GM19043 (cell line): ENCODE measurements around the gene DMXL2.
"Not testable (repeated sequence)": the region's sequence is repeated elsewhere in the genome, so short reads cannot be mapped to it uniquely, and the experiment has no call there.

Experiments
- ATAC-seq: cut with Tn5 transposase; IDR thresholded peaks from one replicate; pipeline ENCODE4 v1.9.1; 2021; ENCODE audit warnings: low read depth; ENCODE audit not compliant: unreplicated experiment

DMXL2 gene

GRCh38 chr15:51579012-51579411 lies 43.6 kb downstream of the DMXL2 start:
- ATAC-seq, result no peak

- ATAC-seq, result no peak
Measured at GRCh38 chr15:51577636-51578304, 44.8 kb downstream of the DMXL2 start.

- no peak for ATAC-seq
Measured at GRCh38 chr15:51576911-51577500, 45.6 kb downstream of the DMXL2 start.

- no peak for ATAC-seq
Measured at GRCh38 chr15:51576286-51576850, 46.2 kb downstream of the DMXL2 start.

DNA sequence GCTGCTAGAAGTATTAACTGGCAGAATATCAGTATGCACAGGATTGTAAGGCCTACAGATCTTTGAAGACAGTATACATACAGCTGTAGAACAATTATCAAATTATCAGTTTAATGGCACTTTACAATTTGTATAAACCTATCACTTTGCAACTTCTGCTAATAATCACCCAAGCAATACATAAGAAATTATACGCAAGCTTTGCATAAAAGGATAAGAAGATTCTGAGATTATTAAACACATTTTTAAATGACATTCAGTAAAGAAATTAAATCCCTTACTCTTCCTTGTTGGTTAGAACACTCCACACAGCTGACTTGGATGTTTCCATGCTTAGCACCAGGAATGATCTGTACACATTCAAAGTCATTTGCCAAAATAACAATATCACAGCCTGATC lies 46.8 kb downstream of the DMXL2 start:
- no peak for ATAC-seq

DNA sequence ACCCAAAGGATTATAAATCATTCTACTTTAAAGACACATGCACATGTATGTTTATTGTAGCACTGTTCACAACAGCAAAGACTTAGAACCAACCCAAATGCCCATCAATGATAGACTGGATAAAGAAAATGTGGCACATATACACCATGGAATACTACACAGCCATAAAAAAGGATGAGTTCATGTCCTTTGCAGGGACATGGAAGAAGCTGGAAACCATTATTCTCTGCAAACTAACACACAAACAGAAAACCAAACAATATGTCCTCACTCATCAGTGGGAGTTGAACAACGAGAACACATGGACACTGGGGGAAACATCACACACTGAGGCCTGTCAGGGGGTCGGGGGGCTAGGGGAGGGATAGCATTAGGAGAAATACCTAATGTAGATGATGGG lies 49.2 kb downstream of the DMXL2 start:
- ATAC-seq, result not testable (repeated sequence)

DNA sequence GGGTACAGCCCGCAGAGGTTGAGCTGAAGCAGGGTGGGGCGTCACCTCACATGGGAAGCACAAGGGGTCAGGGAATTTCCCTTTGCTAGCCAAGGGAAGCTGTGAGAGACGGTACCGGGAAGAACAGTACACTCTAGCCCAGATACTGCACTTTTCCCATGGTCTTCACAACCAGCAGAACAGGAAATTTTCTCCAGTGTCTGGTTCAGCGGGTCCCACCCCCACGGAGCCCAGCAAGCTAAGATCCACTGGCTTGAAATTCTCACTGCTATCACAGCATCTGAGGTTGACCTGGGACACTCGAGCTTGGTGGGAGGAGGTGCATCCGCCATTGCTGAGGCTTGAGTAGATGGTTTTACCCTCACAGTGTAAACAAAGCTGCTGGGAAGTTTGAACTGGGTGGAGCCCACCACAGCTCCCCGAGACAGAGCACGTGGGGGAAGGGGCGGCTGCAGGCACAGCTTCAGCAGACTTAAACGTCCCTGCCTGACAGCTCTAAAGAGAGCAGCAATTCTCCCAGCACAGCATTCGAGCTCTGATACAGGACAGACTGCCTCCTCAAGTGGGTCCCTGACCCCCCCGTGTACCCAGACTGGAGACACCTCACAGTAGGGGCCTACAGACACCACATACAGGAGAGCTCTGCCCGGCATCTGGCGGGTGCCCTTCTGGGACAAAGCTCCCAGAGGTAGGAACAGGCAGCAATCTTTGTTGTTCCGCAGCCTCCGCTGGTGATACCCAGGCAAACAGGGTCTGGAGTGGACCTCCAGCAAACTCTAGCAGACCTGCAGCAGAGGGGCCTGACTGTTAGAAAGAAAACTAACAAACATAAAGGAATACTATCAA lies 53.4 kb downstream of the DMXL2 start:
- not testable (repeated sequence) for ATAC-seq

GRCh38 chr15:51561271-51561670 lies 61.3 kb downstream of the DMXL2 start:
- no peak for ATAC-seq

DNA sequence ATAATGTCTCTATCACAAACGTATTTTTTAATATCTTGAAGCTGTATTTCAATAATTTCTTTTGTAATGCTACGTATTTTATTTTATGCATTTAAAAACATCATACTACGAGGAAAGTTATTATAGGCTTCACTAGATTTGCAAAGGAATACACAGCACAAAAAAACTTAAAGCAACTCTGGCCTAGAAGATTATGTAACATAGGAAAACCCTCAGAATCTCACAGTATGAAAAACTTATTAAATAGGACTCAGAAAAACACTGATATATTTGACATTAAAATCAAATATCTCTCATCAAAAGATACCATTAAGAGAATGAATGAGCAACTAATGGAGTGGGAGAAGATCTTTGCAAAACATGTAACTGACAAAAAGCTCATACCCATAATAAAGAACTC lies 63.7 kb downstream of the DMXL2 start:
- ATAC-seq, result no peak

DNA sequence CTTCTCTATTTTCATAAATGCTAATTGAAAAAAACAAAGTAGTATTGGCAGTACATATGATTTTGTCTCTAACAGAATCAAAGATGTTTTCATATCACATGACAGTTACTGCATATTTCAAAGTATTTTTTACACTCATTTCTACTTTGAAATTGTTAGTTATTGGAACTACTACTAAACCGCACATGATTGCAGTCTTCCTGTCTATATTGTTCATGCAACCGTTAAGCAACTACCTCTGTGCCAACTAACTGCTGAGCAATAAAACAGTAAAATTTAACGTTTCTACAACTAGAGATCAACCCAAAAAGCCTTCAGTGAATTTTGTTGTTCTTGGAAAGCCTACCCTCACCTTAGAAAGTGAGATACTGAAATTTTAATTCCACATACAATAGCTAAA lies 64.2 kb downstream of the DMXL2 start:
- ATAC-seq, result no peak

- no peak for ATAC-seq
Measured at GRCh38 chr15:51550841-51551240, 71.7 kb downstream of the DMXL2 start.

DNA sequence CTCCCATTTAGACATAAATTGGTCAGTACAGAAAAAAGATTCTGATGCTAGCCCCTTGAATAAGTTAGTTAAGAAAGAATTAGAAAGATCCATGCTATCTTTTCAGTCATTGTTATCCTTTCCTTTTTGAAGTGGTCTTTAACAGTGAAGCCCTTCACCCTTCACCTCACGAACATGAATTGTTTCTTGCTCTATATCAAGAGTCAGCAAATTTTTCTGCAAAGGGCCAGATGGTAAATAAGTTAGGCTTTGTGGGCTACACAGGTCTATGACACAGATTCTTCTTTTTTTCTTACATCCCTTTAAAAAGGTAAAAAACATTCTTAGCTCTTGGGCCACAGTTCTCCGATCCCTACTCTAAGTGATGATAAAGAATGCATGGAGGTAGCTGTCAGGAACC lies 74.9 kb downstream of the DMXL2 start:
- no peak for ATAC-seq

DNA sequence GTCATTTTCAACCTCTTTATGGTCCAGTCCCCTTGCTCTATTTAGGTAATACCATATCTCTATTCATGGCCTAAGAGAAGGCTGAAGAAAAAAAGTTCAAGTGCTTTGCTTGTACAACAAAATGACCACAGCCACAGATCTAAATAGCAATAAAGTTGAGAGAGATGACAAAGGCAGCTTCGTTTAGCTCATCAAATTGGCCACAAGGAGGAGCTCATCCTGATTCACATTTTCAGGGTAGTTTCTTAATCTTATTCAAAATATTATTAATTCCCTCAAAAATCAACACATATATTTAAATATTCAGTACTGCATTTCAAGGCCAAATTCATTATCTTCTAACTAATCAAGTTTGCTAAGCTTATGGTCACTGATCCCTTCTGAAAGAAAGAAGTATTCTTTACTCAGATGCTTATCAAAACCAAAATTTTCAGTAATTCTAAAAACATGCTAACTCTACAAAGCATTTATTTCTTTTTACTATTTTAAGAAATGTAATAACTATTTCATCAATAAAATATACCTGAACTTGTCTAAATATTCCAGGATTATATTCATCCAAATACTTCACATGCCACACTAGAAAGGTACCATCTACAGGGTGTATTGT lies 85.5 kb downstream of the DMXL2 start:
- no peak for ATAC-seq

- ATAC-seq, result no peak
Measured at GRCh38 chr15:51533672-51534398, 88.7 kb downstream of the DMXL2 start.

DNA sequence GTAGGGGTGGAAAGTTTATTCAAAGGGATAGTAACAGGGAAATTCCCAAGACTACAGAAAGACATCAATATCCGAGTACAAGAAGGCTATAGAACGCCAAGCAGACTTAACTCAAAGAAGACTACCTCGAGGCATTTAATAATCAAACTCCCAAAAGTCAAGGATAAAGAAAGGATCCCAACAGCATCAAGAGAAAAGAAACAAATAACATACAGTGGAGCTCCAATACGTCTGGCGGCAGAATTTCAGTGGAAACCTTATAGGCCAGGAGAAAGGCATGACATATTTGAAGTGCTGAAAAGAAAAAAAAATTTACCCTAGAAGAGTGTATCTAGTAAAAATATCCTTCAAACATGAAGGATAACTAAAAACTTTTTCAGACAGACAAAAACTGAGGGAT lies 95.6 kb downstream of the DMXL2 start:
- no peak for ATAC-seq

- no peak for ATAC-seq
Measured at GRCh38 chr15:51524376-51524775, 98.2 kb downstream of the DMXL2 start.

DNA sequence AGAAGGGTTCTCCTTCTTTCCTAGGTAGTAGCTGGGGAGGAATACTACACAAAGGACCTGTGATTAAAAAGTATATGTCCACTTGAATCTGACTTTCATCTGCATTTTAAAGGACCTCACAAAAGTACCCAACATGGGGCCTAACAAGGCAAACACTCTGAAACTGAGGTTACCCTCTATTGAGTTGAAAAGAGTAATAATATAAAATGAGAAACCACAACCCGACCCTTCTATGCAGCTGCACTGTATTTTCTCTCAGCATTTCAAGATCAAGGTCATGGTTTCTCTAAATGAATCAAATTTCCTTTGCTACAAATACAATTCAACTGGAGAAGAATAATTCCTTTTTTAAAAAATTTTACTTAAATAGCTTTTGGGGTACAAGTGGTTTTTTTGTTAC lies 106.3 kb downstream of the DMXL2 start:
- no peak for ATAC-seq

DNA sequence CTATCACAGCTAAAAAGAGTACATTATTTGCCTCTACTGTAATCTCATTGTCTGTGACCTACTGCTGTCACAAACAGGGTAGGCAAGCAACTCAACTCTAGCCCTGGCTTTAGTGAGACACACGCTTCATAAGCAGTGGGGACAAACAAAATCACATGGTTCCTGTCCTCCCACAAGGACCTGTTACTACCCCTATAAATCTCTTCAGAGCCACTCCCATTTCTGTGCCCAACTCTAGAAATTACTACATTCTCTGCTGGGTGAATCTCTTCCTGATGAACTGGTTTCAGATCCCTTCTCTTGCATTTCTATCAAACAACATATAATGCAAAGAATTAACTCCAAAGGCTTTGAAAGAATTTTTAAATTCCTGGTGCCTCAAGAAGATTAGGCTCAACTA lies 117.3 kb downstream of the DMXL2 start:
- no peak for ATAC-seq

DNA sequence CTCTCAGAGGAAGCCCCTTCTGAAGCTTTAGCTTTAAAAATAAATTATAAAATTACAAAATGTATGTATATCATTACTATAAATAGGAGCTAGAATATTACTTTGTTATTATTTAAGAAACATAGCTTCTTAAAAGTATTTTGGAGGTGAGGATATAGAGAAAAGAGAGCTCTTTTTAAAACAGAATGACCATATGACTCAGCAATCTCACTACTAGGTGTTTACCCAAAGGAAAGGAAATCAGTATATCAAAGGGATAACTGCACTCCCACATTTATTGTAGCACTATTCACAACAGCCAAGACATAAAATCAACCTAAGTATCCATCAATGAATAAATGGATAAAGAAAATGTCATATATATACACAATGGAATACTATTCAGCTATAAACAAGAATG lies 119.6 kb downstream of the DMXL2 start:
- no peak for ATAC-seq

- ATAC-seq, result no peak
Measured at GRCh38 chr15:51499379-51499976, 123.1 kb downstream of the DMXL2 start.
